Esophagus squamous epithelium (tissue), 5 donors: Measurements from ENCODE around the gene KIF21B. TPM values are rescaled to one million over a fixed set of nuclear protein-coding genes. Genes with fewer than 3 reads are reported as not detected.

Experiments
- DNase-seq: peaks from one replicate; lab custom pipeline; 2025; lab: John Stamatoyannopoulos, UW
- H3K27ac ChIP-seq, 4 donors: fragments of 200-600 bp; sonication (generic); one replicate each; pipeline ENCODE4 v1.5.1; 2016 to 2019; ENCODE audit warnings: mild to moderate bottlenecking in 1 of 4
- H3K27me3 ChIP-seq, 4 donors: fragments of 200-600 bp; sonication (generic); 1 replicate in 3 of 4; 2 replicates in 1 of 4; pipeline versions ENCODE4 v1.5.1 to v1.6.0; 2017 to 2021; ENCODE audit warnings: antibody characterized with exemption in 1 of 4
- H3K36me3 ChIP-seq, 3 donors: fragments of 200-600 bp; sonication (generic); one replicate each; pipeline ENCODE4 v1.5.1; 2016 to 2019
- H3K4me1 ChIP-seq, 3 donors: fragments of 200-600 bp; sonication (generic); one replicate each; pipeline ENCODE4 v1.5.1; 2017 to 2019
- H3K4me3 ChIP-seq, 4 donors: fragments of 200-600 bp; sonication (generic); 1 replicate in 3 of 4; 2 replicates in 1 of 4; pipeline ENCODE4 v1.5.1; 2016 to 2019; ENCODE audit warnings: mild to moderate bottlenecking in 2 of 4, moderate library complexity in 1 of 4
- H3K9me3 ChIP-seq, 3 donors: fragments of 200-600 bp; sonication (generic); one replicate each; pipeline ENCODE4 v1.5.1; 2016 to 2019
- CTCF ChIP-seq, 6 experiments: fragments of 450-650 bp in 4 of 6; fragments of 200-600 bp in 2 of 6; sonication (generic) in 2 of 6; IDR thresholded peaks; one replicate each; pipeline ENCODE4 v1.5.1; 2016 to 2019; ENCODE audit warnings: antibody characterized with exemption in 6 of 6, mild to moderate bottlenecking in 4 of 6, moderate library complexity in 4 of 6
- POLR2A ChIP-seq, 4 donors: fragments of 450-650 bp; IDR thresholded peaks; one replicate each; pipeline ENCODE4 v1.6.1; 2017; ENCODE audit warnings: antibody characterized with exemption in 4 of 4, mild to moderate bottlenecking in 4 of 4, moderate library complexity in 3 of 4
- WGBS, 2 donors: methylation state at CpG; one replicate each; pipeline ENCODE4 v1.1.5; 2018; 5-methylcytosine and 5-hydroxymethylcytosine counted together
- intact Hi-C: fragments of 100-400 bp; cut with DNase I; formaldehyde crosslinking; loops from one replicate; pipeline ENCODE4 v1.15.0; 2022
- total RNA-seq, 4 donors: library from RNA; depleted of rRNA; stranded (reverse); fragments of >200 nt; gene quantifications; one replicate each; pipeline ENCODE4 v1.1.0, GENCODE V29; 2016
- donor health status: DM: yes; HTN: yes; CAD: no.

The KIF21B gene
- total RNA-seq = 1 to 10 TPM in 2 of 4 donors, under 1 TPM in 2; 0.53 to 2.1 (median 1.0) TPM

- TF ChIP-seq CTCF (IDR thresholded peaks at IDR 0.05) (no peak), POLR2A (IDR thresholded peaks at IDR 0.05) (peak in 2 of 4 donors; percentile 21 to 55)
- intact Hi-C loops = no loop called here
- peak within 1 kb of the TSS; percentile 6 to 78 (median 48) for H3K27ac ChIP-seq
- peaks cover 0 to 19% (median 0%) of the 10 kb centered on the region in 4 donors for H3K27me3 ChIP-seq
- no peaks in the 10 kb centered on the region for H3K36me3 ChIP-seq
- peak; percentile 17 for DNase-seq
- WGBS, 2 donors = 0% methylated on average over 2 of the region's 53 CpGs; no CpG with 5 or more reads in 1 of the 2 donors
- peak within 1 kb of the TSS; percentile 32 to 79 (median 52) for H3K4me3 ChIP-seq
- no peaks in the 10 kb centered on the region for H3K9me3 ChIP-seq
- H3K4me1 ChIP-seq = peaks cover 34 to 91% (median 54%) of the 10 kb centered on the region in 3 donors
Measured at GRCh38 chr1:201023517-201023902, at the start of gene KIF21B. Gene KIF21B (minus strand): TSS chr1:201023714. CDS start chr1:201023383, 331 bp downstream.

GRCh38 chr1:201072922-201073321 is 49.4 kb upstream of the KIF21B start:
- Histone ChIP-seq H3K27ac (no peak overlapping the region), H3K4me1 (no peaks in the 10 kb centered on the region), H3K9me3 (no peaks in the 10 kb centered on the region), H3K27me3 (peaks cover 0 to 25% (median 0%) of the 10 kb centered on the region in 4 donors), H3K4me3 (no peak overlapping the region), H3K36me3 (no peaks in the 10 kb centered on the region)
- TF ChIP-seq CTCF (IDR thresholded peaks at IDR 0.05) (no peak), POLR2A (IDR thresholded peaks at IDR 0.05) (no peak)
- 70 to 100% methylated on average over 2 to 3 of the region's 6 CpGs for WGBS, 2 donors
- DNase-seq = no peak
- intact Hi-C loops = no loop called here

- no peak for DNase-seq
Measured at GRCh38 chr1:201072149-201072548, 48.6 kb upstream of the KIF21B start.

GRCh38 chr1:201069636-201070035 is 46.1 kb upstream of the KIF21B start:
- DNase-seq = no peak
- intact Hi-C loops = no loop called here
- H3K27ac ChIP-seq = no peak overlapping the region
- H3K4me3 ChIP-seq = no peak overlapping the region
- TF ChIP-seq POLR2A (IDR thresholded peaks at IDR 0.05) (no peak), CTCF (IDR thresholded peaks at IDR 0.05) (no peak)
- 89 to 90% methylated on average over 3 of the region's 3 CpGs for WGBS, 2 donors
- H3K9me3 ChIP-seq = no peaks in the 10 kb centered on the region
- H3K36me3 ChIP-seq = no peaks in the 10 kb centered on the region
- H3K4me1 ChIP-seq = no peaks in the 10 kb centered on the region
- peaks cover 0 to 41% (median 0%) of the 10 kb centered on the region in 4 donors for H3K27me3 ChIP-seq

More at GRCh38 chr1:201072149-201072548, 48.6 kb upstream of the KIF21B start:
- Histone ChIP-seq H3K9me3 (no peaks in the 10 kb centered on the region), H3K4me3 (no peak overlapping the region), H3K4me1 (no peaks in the 10 kb centered on the region), H3K36me3 (no peaks in the 10 kb centered on the region), H3K27ac (no peak overlapping the region), H3K27me3 (peaks cover 0 to 27% (median 0%) of the 10 kb centered on the region in 4 donors)
- 62% methylated on average over 5 of the region's 5 CpGs for WGBS, 2 donors
- intact Hi-C loops = no loop called here
- no peak for TF ChIP-seq POLR2A (IDR thresholded peaks at IDR 0.05)
- no peak for TF ChIP-seq CTCF (IDR thresholded peaks at IDR 0.05)

GRCh38 chr1:201068976-201069375 is 45.5 kb upstream of the KIF21B start:
- H3K27me3 ChIP-seq = peaks cover 0 to 41% (median 0%) of the 10 kb centered on the region in 4 donors
- no peaks in the 10 kb centered on the region for H3K36me3 ChIP-seq
- no peak overlapping the region for H3K4me3 ChIP-seq
- intact Hi-C loops = no loop called here
- no peaks in the 10 kb centered on the region for H3K4me1 ChIP-seq
- 60 to 80% methylated on average over 1 to 2 of the region's 4 CpGs for WGBS, 2 donors
- no peak overlapping the region for H3K27ac ChIP-seq
- H3K9me3 ChIP-seq = no peaks in the 10 kb centered on the region
- DNase-seq = no peak
- no peak for TF ChIP-seq CTCF (IDR thresholded peaks at IDR 0.05)
- no peak for TF ChIP-seq POLR2A (IDR thresholded peaks at IDR 0.05)
